Smooth muscle cell (in vitro differentiated cells): ENCODE results near the gene MAGEB1. TPM values are rescaled to one million over a fixed set of nuclear protein-coding genes. Genes with fewer than 3 reads are reported as not detected.

Experiments
- DNase-seq: peaks from one replicate; lab custom pipeline; 2025; ENCODE audit not compliant: unreplicated experiment; lab: John Stamatoyannopoulos, UW
- H2AFZ ChIP-seq: fragments of 200-600 bp; sonication (generic); 2 replicates; pipeline ENCODE4 v1.6.0; 2016; ENCODE audit warnings: antibody characterized with exemption, low read depth, mild to moderate bottlenecking
- H3F3A ChIP-seq: fragments of 200-600 bp; sonication (generic); 2 replicates; pipeline ENCODE4 v1.6.0; 2017; ENCODE audit warnings: antibody characterized with exemption, low read depth
- H3K27ac ChIP-seq: fragments of 200-600 bp; sonication (generic); 2 replicates; pipeline ENCODE4 v1.5.1; 2016; ENCODE audit warnings: low read depth, mild to moderate bottlenecking
- H3K27me3 ChIP-seq: fragments of 200-600 bp; sonication (generic); 2 replicates; pipeline ENCODE4 v1.6.1; 2016; ENCODE audit warnings: low read depth, mild to moderate bottlenecking
- H3K36me3 ChIP-seq: fragments of 200-600 bp; sonication (generic); 2 replicates; pipeline ENCODE4 v1.5.1; 2016; ENCODE audit warnings: low read depth
- H3K4me1 ChIP-seq: fragments of 200-600 bp; sonication (generic); 2 replicates; pipeline ENCODE4 v1.5.1; 2016; ENCODE audit warnings: low read depth
- H3K4me2 ChIP-seq: fragments of 200-600 bp; sonication (generic); 2 replicates; pipeline ENCODE4 v1.6.0; 2016; ENCODE audit warnings: mild to moderate bottlenecking
- H3K4me3 ChIP-seq: fragments of 200-600 bp; sonication (generic); 2 replicates; pipeline ENCODE4 v1.5.1; 2016; ENCODE audit warnings: mild to moderate bottlenecking
- H3K79me2 ChIP-seq: fragments of 200-600 bp; sonication (generic); 2 replicates; pipeline ENCODE4 v1.6.0; 2016; ENCODE audit warnings: low read depth, mild to moderate bottlenecking
- H3K9ac ChIP-seq: fragments of 200-600 bp; sonication (generic); 2 replicates; pipeline ENCODE4 v1.6.0; 2016; ENCODE audit warnings: low read depth
- H3K9me3 ChIP-seq: fragments of 200-600 bp; sonication (generic); replicated peaks from 2 replicates; pipeline ENCODE4 v1.5.1; 2016; ENCODE audit warnings: low read depth
- H4K20me1 ChIP-seq: fragments of 200-600 bp; sonication (generic); 2 replicates; pipeline ENCODE4 v1.6.0; 2016; ENCODE audit warnings: low read depth
- CTCF ChIP-seq: fragments of 200-600 bp; sonication (generic); IDR thresholded peaks from 2 replicates; pipeline ENCODE4 v1.5.1; 2017; ENCODE audit warnings: borderline replicate concordance, mild to moderate bottlenecking, antibody characterized with exemption; ENCODE audit not compliant: insufficient read depth, poor library complexity, severe bottlenecking
- polyA plus RNA-seq: library from polyadenylated mRNA; unstranded; fragments of >200 nt; fragmentation: Nextera tagmentation; extraction: Ambion mirVana; gene quantifications from 2 replicates; pipeline ENCODE4 v1.2.1, GENCODE V29; 2016
- total RNA-seq: library from RNA; depleted of rRNA; stranded (reverse); fragments of >200 nt; gene quantifications from 2 replicates; pipeline ENCODE4 v1.2.3, GENCODE V29; 2014

MAGEB1 gene
- total and polyA plus RNA-seq, 2 experiments from 2014 or later, result not detected

- H2AFZ ChIP-seq, result no peak overlapping the region
- H3K9ac ChIP-seq, result no peak overlapping the region
- no peaks in the 10 kb centered on the region for H3K79me2 ChIP-seq
- H3F3A ChIP-seq, result no peaks in the 10 kb centered on the region
- peaks cover 6% of the 10 kb centered on the region for H3K9me3 ChIP-seq
- no peak overlapping the region for H3K27ac ChIP-seq
- TF ChIP-seq CTCF, result no peak
- H3K4me2 ChIP-seq, result no peak overlapping the region
- no peak for DNase-seq
- H3K36me3 ChIP-seq, result no peaks in the 10 kb centered on the region
- H3K4me3 ChIP-seq, result no peak overlapping the region
- H3K4me1 ChIP-seq, result no peaks in the 10 kb centered on the region
- H3K27me3 ChIP-seq, result no peaks in the 10 kb centered on the region
- no peaks in the 10 kb centered on the region for H4K20me1 ChIP-seq
Measured at GRCh38 chrX:30301208-30301607, 54.3 kb downstream of the MAGEB1 start.

Other genes with a start within 250 kb of the MAGEB1 start
- not detected in 2 replicates for gene MAGEB2, start 31.6 kb upstream of the MAGEB1 start, total RNA-seq
- gene MAGEB2, start 31.6 kb upstream of the MAGEB1 start, polyA plus RNA-seq, result not detected in 2 replicates
- gene MAGEB3, start 16.5 kb upstream of the MAGEB1 start, total RNA-seq, result not detected in 2 replicates
- gene MAGEB3, start 16.5 kb upstream of the MAGEB1 start, polyA plus RNA-seq, result not detected in 2 replicates
- 0.18 and 0.36 TPM in 2 replicates for gene MAGEB4, start 5.1 kb upstream of the MAGEB1 start, total RNA-seq
- not detected in 2 replicates for gene MAGEB4, start 5.1 kb upstream of the MAGEB1 start, polyA plus RNA-seq
- not detected in 2 replicates for gene NR0B1, start 62.2 kb downstream of the MAGEB1 start, total RNA-seq
- gene NR0B1, start 62.2 kb downstream of the MAGEB1 start, polyA plus RNA-seq, result not detected in 2 replicates